NT2/D1 (cell line): ENCODE results near the gene JUNB.
"Not testable (repeated sequence)": the region's sequence is repeated elsewhere in the genome, so short reads cannot be mapped to it uniquely, and the experiment has no call there.

Source experiments
- DNase-seq: peaks from one replicate; pipeline ENCODE4 v3.0.0-alpha.2; 2011; ENCODE audit warnings: low read depth, low spot score
- H3K27me3 ChIP-seq: 2 replicates; pipeline ENCODE4 v1.6.0; 2011; ENCODE audit warnings: mild to moderate bottlenecking; ENCODE audit not compliant: insufficient read length, insufficient read depth
- H3K36me3 ChIP-seq: 2 replicates; pipeline ENCODE4 v1.6.1; 2011; ENCODE audit warnings: mild to moderate bottlenecking, low read length, mixed read lengths; ENCODE audit not compliant: insufficient read depth, insufficient read length
- H3K4me1 ChIP-seq: 2 replicates; pipeline ENCODE4 v1.5.1; 2011; ENCODE audit not compliant: insufficient read depth, insufficient read length
- H3K4me3 ChIP-seq: 2 replicates; pipeline ENCODE4 v1.5.1; 2011; ENCODE audit warnings: low read depth; ENCODE audit not compliant: insufficient read length
- H3K9ac ChIP-seq: 2 replicates; pipeline ENCODE4 v1.6.0; 2011; ENCODE audit warnings: low read depth; ENCODE audit not compliant: insufficient read length
- H3K9me3 ChIP-seq: 2 replicates; pipeline ENCODE4 v1.5.1; 2011; ENCODE audit warnings: mild to moderate bottlenecking, low read length; ENCODE audit not compliant: insufficient read depth
- SUZ12 ChIP-seq: IDR thresholded peaks from 2 replicates; pipeline ENCODE4 v1.6.1; 2011; ENCODE audit not compliant: insufficient read length, insufficient read depth; ENCODE audit errors: extremely low read depth
- YY1 ChIP-seq: IDR thresholded peaks from 2 replicates; pipeline ENCODE4 v1.6.1; 2011; ENCODE audit not compliant: insufficient read length, insufficient read depth
- ZNF274 ChIP-seq: IDR thresholded peaks from 2 replicates; pipeline ENCODE4 v1.6.1; 2011; ENCODE audit warnings: mild to moderate bottlenecking, low read depth, low read length

JUNB gene

DNA sequence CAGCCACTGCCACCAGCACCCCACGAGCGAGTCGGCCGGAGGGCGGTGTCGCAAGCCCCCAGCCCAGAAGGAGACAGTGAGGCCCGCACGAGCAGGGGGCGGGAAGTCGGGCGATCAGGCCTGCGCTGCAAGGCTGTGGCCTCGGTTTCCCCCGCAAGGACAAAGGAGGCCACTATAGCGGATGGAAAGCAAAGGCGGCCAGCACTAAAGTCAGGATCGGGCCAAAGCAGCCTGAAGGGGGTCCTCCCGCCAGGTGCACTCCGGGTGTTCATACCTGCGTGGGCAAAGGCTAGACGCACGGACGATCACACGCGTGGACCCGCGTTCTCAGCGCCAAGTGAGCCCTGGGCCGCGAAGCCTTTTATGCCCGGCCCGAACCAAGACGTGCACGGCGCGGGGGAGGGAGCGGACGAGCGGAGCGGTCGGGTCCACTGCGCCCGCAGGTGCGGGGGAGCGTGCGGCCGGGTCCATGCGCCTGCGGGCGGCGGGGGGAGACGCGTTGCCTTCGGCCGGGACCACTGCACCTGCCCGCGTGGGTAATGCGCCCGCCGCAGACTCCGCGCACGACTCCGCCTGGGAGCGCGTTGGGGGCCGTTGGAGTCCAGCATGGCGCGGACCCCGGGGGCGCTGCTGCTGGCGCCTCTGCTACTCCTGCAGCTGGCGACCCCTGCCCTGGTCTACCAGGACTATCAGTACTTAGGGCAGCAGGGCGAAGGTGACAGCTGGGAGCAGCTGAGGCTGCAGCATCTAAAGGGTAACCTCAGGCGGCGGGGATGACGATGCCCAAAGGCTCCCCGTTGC lies 10.4 kb downstream of the JUNB start, which contains the start of the genes PRDX2 and THSD8:
Gene PRDX2, minus strand, starts transcription at position 335 of the 801 bp plus-strand sequence. CDS start 539 bp downstream, outside the sequence.
Gene THSD8, plus strand, starts transcription at position 604 of the 801 bp plus-strand sequence. Its CDS starts 3 bp downstream, at position 607.
- H3K36me3 ChIP-seq = peaks cover 26% of the 10 kb centered on the region
- H3K4me3 ChIP-seq = peak within 1 kb of the TSS; percentile 100
- DNase-seq = no peak
- H3K27me3 ChIP-seq = peaks cover 18% of the 10 kb centered on the region
- peak within 1 kb of the TSS; percentile 100 for H3K9ac ChIP-seq
- H3K9me3 ChIP-seq = no peaks in the 10 kb centered on the region
- TF ChIP-seq ZNF274 (no peak), YY1 (no peak), SUZ12 (no peak)
- peaks cover 7% of the 10 kb centered on the region for H3K4me1 ChIP-seq

DNA sequence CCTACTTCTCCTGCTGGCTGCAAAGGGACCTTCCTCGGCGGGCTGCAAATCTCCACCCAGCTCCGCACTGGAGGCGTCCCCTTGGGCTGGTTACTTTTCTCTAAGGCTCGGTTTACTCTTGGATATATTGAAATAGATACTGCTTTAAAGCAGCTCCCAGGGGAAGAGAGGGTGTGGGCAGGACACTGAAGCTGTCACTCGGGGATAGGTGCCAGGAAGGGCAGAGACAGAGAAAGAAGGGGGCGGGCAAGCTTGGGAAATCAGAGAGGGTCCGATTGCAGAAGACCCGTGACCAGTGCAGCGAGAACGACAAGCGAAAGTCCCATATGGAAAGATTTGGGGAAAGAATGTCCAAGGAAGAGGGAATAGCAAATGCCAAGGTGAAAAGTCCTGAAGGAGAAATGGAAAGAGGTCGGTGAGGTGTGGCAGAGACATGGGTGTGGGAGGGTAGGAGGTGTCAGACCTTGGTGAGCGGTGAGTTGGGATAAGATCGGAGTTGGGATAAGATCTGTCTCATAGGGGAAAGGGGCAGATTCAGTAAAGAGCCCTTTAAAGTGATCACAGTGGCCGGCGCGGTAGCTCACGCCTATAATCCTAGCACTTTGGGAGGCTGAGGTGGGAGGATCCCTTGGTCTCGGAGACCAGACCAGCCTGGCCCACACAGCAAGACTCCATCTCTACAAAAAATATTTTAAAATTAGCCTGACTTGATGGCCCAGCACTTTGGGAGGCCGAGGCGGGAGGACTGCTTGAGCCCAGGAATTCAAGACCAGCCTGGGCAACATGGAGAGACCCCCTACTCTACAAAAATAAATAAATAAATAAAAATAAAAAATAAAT lies 11.2 kb downstream of the JUNB start:
- peaks cover 18% of the 10 kb centered on the region for H3K27me3 ChIP-seq
- H3K36me3 ChIP-seq = peaks cover 25% of the 10 kb centered on the region
- H3K9me3 ChIP-seq = no peaks in the 10 kb centered on the region
- H3K4me1 ChIP-seq = peaks cover 7% of the 10 kb centered on the region
- TF ChIP-seq SUZ12 (no peak), YY1 (no peak), ZNF274 (no peak)
- no peak for DNase-seq
- H3K4me3 ChIP-seq = peak overlapping the region; percentile 100
- peak overlapping the region; percentile 44 for H3K9ac ChIP-seq

DNA sequence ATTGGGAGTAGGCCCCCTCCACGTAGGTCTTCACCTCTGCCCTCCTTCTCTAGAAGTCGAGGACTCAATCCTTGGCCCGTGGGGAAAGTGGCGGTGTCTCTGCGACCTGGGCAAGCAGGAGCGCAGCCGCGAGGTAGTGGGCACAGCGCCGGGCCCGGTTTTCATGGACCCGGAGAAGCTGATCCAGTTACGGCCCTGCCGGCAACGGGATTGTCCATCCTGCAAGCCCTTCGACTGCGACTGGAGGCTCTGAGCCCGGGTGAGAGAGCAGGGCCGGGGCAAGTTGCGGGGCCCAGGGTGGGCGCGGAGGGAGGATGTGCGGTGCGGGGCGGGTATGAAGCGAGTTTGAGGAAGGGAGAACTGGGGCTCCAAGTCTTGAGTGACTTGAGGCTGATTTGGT lies 12.8 kb downstream of the JUNB start:
- Histone ChIP-seq H3K4me3 (no peak overlapping the region), H3K9ac (no peak overlapping the region), H3K9me3 (no peaks in the 10 kb centered on the region), H3K4me1 (peaks cover 7% of the 10 kb centered on the region), H3K27me3 (peaks cover 18% of the 10 kb centered on the region), H3K36me3 (peaks cover 33% of the 10 kb centered on the region)
- TF ChIP-seq ZNF274 (no peak), SUZ12 (no peak), YY1 (no peak)
- DNase-seq = no peak

DNA sequence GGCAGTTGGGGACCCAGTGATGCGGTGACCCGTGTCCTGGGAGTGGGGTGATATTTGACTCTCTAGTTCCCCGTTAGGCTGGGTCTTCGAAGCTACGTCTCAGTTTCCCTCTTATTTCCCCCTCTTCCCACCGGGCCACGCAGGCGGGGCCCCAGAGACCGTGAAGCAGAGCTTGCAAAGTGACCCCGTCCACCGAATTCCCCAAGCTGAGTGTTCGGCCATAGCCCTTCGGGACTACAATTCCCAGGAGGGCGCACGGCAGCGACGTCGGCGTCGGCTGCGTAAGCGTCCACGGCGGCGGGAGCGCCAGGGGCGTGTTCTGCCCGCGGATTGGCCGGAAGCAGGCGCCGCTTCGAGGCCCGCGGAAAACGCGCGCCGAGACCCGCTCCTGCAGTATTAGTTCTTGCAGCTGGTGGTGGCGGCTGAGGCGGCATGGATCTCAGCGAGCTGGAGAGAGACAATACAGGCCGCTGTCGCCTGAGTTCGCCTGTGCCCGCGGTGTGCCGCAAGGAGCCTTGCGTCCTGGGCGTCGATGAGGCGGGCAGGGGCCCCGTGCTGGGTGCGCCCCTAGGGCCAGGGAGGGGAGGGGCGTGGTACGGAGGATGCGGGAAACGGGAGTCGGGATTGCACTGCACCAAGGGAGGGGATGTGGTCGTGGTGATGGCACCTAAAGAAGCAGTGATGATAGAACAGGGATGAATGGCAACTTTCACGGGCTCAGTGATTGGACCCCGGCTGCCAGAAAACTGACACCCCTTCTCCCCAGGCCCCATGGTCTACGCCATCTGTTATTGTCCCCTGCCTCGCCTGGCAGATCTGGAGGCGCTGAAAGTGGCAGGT lies 15.2 kb downstream of the JUNB start, which contains the start of gene RNASEH2A:
Gene RNASEH2A, plus strand, starts transcription at position 343 of the 840 bp plus-strand sequence. Its CDS starts 90 bp downstream, at position 433.
- TF ChIP-seq YY1 (peak; percentile 51), SUZ12 (no peak)
- peak within 1 kb of the TSS; percentile 95 for H3K4me3 ChIP-seq
- DNase-seq = peak; percentile 92
- peaks cover 15% of the 10 kb centered on the region for H3K27me3 ChIP-seq
- peak within 1 kb of the TSS; percentile 98 for H3K9ac ChIP-seq
- H3K36me3 ChIP-seq = peaks cover 40% of the 10 kb centered on the region
- no peaks in the 10 kb centered on the region for H3K9me3 ChIP-seq
- no peaks in the 10 kb centered on the region for H3K4me1 ChIP-seq

DNA sequence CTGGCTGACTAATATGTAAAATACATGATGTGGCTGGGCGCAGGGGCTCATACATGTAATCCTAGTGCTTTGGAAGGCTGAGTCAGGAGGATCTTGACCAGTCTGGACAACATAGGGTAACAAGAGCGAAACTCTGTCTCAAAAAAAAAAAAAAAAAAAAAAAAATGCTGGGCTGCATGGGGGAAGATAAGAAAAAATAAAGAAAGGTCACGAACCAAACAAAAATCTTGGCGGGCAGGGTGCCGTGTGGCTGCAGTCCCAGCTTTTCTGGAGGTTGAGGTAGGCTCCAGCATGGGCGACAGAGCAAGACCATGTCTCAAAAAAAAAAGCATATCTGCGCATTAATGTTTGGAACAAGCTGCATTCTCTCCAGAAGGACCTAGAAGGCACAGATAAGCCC lies 23.8 kb downstream of the JUNB start:
- peaks cover 65% of the 10 kb centered on the region for H3K36me3 ChIP-seq
- no peak for DNase-seq

DNA sequence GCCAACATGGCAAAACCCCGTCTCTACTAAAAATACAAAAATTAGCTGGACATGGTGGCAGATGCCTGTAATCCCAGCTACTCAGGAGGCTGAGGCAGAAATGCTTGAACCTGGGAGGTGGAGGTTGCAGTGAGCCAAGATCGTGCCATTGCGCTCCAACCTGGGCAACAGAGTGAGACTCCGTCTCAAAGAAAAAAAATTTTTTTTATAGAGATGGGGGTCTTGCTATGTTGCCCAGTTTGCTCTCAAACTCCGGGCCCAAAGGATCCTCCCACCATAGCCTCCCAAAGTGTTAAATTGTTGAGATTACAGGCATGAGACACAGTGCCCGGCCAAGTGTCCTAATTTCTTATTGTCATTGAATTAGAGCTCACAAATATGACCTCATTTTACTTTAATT lies 25.9 kb downstream of the JUNB start:
- not testable (repeated sequence) for DNase-seq, H3K4me3 ChIP-seq, H3K4me1 ChIP-seq, H3K9ac ChIP-seq, H3K9me3 ChIP-seq, H3K27me3 ChIP-seq
- H3K36me3 ChIP-seq = peaks cover 46% of the 10 kb centered on the region

More for the DNA sequence above, 23.8 kb downstream of the JUNB start:
- Histone ChIP-seq H3K9me3 (no peaks in the 10 kb centered on the region), H3K9ac (no peak overlapping the region), H3K27me3 (no peaks in the 10 kb centered on the region), H3K4me1 (no peaks in the 10 kb centered on the region), H3K4me3 (no peak overlapping the region)
- TF ChIP-seq ZNF274 (no peak), YY1 (no peak), SUZ12 (no peak)

DNA sequence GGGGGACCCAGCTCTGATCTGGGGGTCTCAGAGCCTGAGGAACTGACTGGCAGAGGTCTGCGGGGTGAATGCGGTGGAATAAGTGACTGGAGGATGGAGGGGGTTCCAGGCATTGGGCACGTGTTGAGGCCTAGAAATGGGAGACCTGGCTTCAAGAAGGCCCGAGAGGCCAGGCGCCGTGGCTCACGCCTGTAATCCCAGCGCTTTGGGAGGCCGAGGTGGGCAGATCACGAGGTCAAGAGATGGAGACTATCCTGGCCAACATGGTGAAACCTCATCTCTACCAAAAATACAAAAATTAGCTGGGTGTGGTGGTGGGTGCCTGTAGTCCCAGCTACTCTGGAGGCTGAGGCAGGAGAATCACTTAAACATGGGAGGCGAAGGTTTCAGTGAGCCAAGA lies 26.5 kb downstream of the JUNB start:
- H3K36me3 ChIP-seq = peaks cover 40% of the 10 kb centered on the region
- H3K4me1 ChIP-seq, H3K9ac ChIP-seq, H3K4me3 ChIP-seq, H3K27me3 ChIP-seq, H3K9me3 ChIP-seq, DNase-seq: not testable (repeated sequence)
